Measurements from ENCODE around the gene SLC39A13. TPM values are rescaled to one million over a fixed set of nuclear protein-coding genes. Genes with fewer than 3 reads are reported as not detected.
A peak's percentile ranks its signal among the peaks of the same experiment; 100 is the strongest.
"Not testable (repeated sequence)": the region's sequence is repeated elsewhere in the genome, so short reads cannot be mapped to it uniquely, and the experiment has no call there.

The SLC39A13 gene
- total RNA-seq, 1 donor from 2014 or later: 36.0 TPM

GRCh38 chr11:47451990-47452389, 43.6 kb downstream of the SLC39A13 start:
- Mint-ChIP-seq H3K27ac (ENCODE audit: unreplicated experiment) (no peak overlapping the region), H3K36me3 (ENCODE audit: low read depth) (no peaks in the 10 kb centered on the region), H3K4me3 (no peak overlapping the region), H3K9me3 (no peaks in the 10 kb centered on the region), H3K27me3 (ENCODE audit: low read depth) (no peaks in the 10 kb centered on the region), H3K4me1 (peaks cover 4% of the 10 kb centered on the region)
- no peak for DNase-seq (ENCODE audit: low read depth, low spot score)
- TF ChIP-seq CTCF (conservative IDR thresholded peaks at IDR 0.05): no peak

- no peak for TF ChIP-seq CTCF (conservative IDR thresholded peaks at IDR 0.05)
- H3K27ac Mint-ChIP-seq (ENCODE audit: unreplicated experiment): no peak overlapping the region
- H3K27me3 Mint-ChIP-seq (ENCODE audit: low read depth): no peaks in the 10 kb centered on the region
Measured at GRCh38 chr11:47453365-47453764, 45.0 kb downstream of the SLC39A13 start.

GRCh38 chr11:47454258-47454671, 45.9 kb downstream of the SLC39A13 start:
- H3K9me3 Mint-ChIP-seq; H3K27ac Mint-ChIP-seq (ENCODE audit: unreplicated experiment); H3K4me1 Mint-ChIP-seq; H3K36me3 Mint-ChIP-seq (ENCODE audit: low read depth); H3K27me3 Mint-ChIP-seq (ENCODE audit: low read depth): not testable (repeated sequence)
- peak; percentile 48 for DNase-seq (ENCODE audit: low read depth, low spot score)
- peak; percentile 83 for TF ChIP-seq CTCF (conservative IDR thresholded peaks at IDR 0.05)
- peak overlapping the region; percentile 59 for H3K4me3 Mint-ChIP-seq

More at GRCh38 chr11:47453365-47453764, 45.0 kb downstream of the SLC39A13 start:
- Mint-ChIP-seq H3K36me3 (ENCODE audit: low read depth) (no peaks in the 10 kb centered on the region), H3K9me3 (no peaks in the 10 kb centered on the region), H3K4me3 (no peak overlapping the region), H3K4me1 (peaks cover 4% of the 10 kb centered on the region)
- DNase-seq (ENCODE audit: low read depth, low spot score): no peak

- DNase-seq (ENCODE audit: low read depth, low spot score): no peak
- Mint-ChIP-seq H3K27ac (ENCODE audit: unreplicated experiment) (no peak overlapping the region), H3K27me3 (ENCODE audit: low read depth) (no peaks in the 10 kb centered on the region), H3K9me3 (no peaks in the 10 kb centered on the region), H3K36me3 (ENCODE audit: low read depth) (peaks cover 3% of the 10 kb centered on the region), H3K4me1 (peaks cover 5% of the 10 kb centered on the region), H3K4me3 (no peak overlapping the region)
- TF ChIP-seq CTCF (conservative IDR thresholded peaks at IDR 0.05): no peak
Measured at GRCh38 chr11:47460571-47461235, 52.3 kb downstream of the SLC39A13 start.

GRCh38 chr11:47461876-47462275, 53.5 kb downstream of the SLC39A13 start:
- Mint-ChIP-seq H3K4me1 (peaks cover 7% of the 10 kb centered on the region), H3K9me3 (no peaks in the 10 kb centered on the region)

More at GRCh38 chr11:47461876-47462275, 53.5 kb downstream of the SLC39A13 start:
- Mint-ChIP-seq H3K4me3 (no peak overlapping the region), H3K36me3 (ENCODE audit: low read depth) (peaks cover 3% of the 10 kb centered on the region), H3K27ac (ENCODE audit: unreplicated experiment) (no peak overlapping the region), H3K27me3 (ENCODE audit: low read depth) (no peaks in the 10 kb centered on the region)
- no peak for DNase-seq (ENCODE audit: low read depth, low spot score)
- TF ChIP-seq CTCF (conservative IDR thresholded peaks at IDR 0.05): no peak
